ENCODE measurements around the gene FAM135A.

- TF ChIP-seq POLR2A (conservative IDR thresholded peaks at IDR 0.05) (no peak), XRCC5 (IDR thresholded peaks at IDR 0.05; ENCODE audit: low read depth, low read length) (no peak), TFE3 (CRISPR knock-in tag; IDR thresholded peaks at IDR 0.05) (no peak), GATA2 (CRISPR knock-in tag; IDR thresholded peaks at IDR 0.05) (no peak), ZNF174 (CRISPR knock-in tag; IDR thresholded peaks at IDR 0.05) (no peak), ERF (CRISPR knock-in tag; IDR thresholded peaks at IDR 0.05) (no peak), ELF1 (tag; IDR thresholded peaks at IDR 0.05) (no peak), JUN (IDR thresholded peaks at IDR 0.05; ENCODE audit: borderline replicate concordance, low read depth, low read length) (no peak), JUN (CRISPR knock-in tag; IDR thresholded peaks at IDR 0.05; ENCODE audit: borderline replicate concordance) (no peak), BHLHE40 (IDR thresholded peaks at IDR 0.05; ENCODE audit: low read length) (no peak), ZNF449 (CRISPR knock-in tag; IDR thresholded peaks at IDR 0.05) (no peak)
These were observed 136.0 kb downstream of the FAM135A start for GRCh38 chr6:70549327-70549726.
